Ramos (cell line): Measurements from ENCODE around the gene HBS1L.
"Not testable (repeated sequence)": the region's sequence is repeated elsewhere in the genome, so short reads cannot be mapped to it uniquely, and the experiment has no call there.

Source experiments
- in situ Hi-C: fragments of 300-500 bp; cut with MboI; formaldehyde crosslinking; loops from one replicate; pipeline ENCODE4 v1.14.3; 2022; ENCODE audit warnings: low sequenced_read_pairs; ENCODE audit not compliant: unreplicated experiment

Gene HBS1L

DNA sequence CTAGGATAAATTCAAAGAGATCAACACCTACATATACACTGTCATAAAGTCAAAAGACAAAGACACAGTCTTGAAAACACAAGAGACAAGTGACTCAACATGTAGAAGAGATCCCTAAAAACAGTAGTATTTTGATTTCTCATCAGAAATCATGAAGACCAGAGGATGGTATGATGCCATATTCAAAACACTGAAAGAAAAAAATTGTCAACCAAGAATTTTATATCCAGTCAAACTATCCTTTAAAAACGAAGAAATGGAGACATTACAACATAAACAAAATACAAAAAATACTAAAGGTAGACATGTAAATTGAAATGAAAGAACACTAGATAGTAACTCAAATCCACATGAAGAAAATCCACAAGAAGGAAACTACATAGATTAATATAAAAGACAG, 27.3 kb upstream of the HBS1L start:
- in situ Hi-C loops = no loop called here

DNA sequence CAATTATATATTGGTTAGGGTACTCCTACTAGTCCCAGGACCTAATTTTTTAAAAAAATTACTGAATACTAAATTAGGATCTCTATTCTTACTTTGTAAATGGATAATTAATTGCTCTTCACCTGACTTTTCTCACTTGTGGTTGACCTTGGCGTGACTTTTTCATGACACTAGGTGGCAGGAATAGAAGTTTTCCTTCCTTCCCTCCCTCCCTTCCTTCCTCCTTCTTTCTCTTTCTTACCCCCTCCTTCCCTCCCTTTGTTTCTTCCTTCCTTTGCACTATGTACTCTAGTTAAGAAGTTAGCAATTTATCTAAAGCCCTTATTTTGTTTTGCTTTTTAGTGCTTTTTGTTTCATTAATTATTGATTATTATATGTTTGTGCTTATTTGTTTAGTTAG, 20.4 kb upstream of the HBS1L start:
- in situ Hi-C loops = no loop called here

DNA sequence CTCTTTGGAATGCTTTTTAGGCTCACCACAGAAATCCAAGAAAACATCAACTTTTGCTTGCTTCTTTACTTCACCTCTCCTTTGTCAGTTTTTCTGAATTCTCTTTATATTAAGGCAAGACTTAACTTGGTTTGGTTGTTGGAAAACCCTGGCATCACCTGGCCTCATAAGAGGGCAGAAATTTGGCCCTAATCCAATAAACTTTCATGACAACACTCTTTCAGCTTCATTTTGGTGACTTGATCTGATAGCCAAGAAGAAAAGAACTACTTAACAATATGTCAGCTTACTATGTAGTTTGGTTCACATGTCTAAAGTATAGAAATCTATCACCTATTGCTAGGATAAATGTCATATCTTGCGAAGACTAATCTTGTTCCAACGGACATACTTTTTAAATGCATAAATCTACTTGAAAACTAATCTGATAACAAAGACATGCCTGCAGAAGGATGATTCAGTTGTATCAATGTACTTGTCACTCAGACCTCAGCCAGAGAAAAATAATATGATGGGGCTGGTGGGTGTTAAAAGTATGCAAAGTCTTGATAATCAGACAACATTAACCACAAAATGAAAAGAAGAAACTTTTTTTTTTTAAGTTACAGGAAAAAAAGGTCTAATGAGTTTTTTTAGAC, 19.3 kb upstream of the HBS1L start:
- in situ Hi-C loops = no loop called here

DNA sequence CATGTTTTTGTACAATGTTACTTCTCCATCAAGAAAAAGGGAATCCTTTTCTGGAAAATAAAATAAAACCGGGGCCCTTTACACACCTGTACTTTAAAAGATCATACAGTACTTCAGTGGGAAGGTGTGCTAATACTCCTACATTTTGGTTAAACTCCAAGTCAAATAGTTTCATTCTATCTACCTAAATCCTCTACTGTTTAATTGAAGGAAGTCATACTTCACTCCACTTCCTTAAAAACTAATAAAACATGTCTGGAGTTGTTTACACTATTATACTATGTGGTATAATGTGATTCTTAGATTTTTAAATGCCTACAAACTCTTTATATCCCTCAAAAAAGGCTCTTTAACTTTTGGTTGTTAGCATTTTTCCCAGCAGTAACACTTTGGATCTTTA, 18.6 kb upstream of the HBS1L start:
- in situ Hi-C loops = no loop called here

DNA sequence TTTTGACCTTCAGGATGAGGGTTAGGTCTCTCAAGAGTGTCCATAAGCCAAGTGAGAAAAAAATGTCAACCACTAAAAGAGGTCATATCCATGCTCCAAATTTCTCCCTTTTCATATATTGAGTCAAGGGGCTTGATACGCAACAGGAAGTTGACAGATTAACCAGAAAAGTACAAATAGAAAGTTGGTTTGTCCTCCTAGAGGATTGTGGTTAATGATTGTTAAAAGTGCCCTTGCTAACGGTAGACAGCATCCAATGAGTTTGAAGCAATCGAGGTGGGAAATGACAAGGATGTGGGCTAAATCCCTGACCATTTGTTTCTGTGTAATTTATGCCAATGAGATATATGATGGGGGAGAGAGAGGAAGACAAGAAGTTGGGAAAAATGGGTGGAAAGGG, 18.1 kb upstream of the HBS1L start:
- in situ Hi-C loops = no loop called here

DNA sequence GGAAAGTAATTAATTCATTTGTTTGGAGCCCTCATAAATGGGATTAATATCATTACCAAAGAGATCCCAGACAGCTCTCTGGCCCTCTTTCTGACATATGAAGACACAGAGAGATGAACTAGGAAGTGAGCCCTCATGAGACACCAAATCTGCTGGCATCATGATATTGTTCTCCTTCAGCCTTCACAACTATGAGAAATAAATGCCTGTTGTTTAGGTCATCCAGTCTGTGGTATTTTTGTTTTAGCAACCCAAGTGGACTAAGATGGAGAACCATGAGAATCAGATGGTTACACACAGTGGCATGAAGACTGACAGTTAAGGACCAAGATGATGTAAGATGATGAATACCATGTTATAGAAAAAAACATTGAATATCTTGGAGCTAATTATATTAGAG, 16.9 kb upstream of the HBS1L start:
- in situ Hi-C loops = no loop called here

DNA sequence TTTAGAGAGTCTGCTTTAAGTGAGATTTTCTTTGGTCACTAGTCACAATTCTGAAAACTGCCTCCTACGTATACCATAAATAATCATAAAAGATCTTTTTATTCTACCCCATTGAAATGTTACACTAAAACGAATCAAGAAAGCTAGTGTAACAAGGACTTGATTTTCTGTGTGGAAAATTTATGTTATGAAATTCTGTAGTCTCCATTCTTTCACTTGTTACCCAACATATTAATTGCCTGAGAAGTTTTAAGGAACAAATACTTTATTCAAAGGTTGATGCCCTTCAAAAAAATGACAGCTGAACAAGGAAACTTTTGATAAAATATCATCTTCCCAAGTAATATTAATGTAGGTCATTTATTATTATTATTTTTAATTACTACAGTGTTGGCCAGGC, 13.3 kb upstream of the HBS1L start:
- in situ Hi-C loops = no loop called here

DNA sequence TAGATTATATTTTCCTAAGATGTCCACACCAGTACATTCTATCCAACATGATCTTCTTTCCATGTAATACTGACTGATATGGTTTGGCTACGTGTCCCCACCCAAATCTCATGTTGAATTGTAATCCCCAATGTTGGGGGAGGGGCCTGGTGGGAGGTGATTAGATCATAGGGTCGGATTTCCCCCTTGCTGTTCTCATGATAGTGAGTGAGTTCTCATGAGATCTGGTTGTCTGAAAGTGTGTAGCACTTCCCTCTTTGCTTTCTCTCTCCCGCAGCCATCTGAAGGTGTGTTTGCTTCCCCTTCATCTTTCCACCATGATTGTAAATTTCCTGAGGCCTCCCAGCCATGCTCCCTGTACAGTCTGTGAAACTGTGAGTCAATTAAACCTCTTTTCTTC, 12.2 kb upstream of the HBS1L start:
- in situ Hi-C loops = no loop called here

DNA sequence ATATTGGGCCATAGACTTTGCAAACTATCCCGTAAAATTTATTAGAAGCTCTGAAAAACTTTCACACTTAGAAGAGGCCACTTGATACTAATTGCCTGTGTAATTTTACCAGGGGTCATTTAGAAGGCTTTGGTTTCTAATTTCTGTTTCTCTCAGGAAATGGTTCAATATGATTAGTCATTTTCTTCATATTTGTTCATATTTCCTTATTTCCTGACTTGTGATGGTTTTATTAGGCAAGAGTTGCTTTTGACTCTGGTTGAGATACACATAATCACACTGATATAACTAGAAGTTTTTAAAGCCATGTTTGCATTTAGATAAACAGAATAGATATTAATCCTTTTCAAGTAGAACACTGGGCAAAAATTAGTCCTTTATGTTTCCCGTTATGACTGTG, 11.8 kb upstream of the HBS1L start:
- in situ Hi-C loops = no loop called here

DNA sequence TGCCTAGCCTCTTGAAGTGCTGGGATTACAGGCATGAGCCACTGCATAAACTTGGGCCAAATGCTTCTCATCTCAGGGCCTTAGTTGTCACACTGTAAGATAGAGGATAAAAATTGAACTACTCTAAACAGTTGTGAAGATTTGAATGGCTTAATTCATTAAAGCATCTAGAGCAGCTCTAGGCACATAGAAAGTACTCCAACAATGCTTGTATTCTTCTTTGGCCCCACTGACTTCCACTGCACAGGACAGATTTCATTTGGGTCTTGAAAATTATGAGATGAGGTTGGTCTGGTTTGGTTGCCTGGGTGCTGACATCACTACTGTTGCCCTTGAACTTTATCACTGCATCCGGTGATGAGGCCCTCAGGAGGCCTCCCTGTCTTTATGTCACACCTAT, 10.0 kb upstream of the HBS1L start:
- in situ Hi-C loops = no loop called here

DNA sequence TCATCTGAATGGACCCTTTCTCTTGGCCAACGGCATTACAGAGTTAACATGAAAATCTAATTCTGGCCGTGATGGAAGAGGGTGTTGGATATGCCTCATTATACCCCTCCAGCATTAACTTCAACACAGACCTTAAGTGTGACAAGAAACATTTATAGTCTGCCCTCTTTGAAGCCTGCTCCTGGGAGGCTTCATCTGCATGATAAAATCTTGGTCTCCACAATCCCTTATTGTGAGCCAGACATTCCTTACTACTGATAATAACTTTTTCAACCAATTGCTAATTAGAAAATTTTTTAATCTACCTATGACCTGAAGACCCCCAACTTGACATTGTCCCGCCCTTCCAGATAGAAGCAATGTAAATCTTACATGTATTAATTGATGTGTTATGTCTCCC, 9.3 kb upstream of the HBS1L start:
- in situ Hi-C loops = no loop called here

DNA sequence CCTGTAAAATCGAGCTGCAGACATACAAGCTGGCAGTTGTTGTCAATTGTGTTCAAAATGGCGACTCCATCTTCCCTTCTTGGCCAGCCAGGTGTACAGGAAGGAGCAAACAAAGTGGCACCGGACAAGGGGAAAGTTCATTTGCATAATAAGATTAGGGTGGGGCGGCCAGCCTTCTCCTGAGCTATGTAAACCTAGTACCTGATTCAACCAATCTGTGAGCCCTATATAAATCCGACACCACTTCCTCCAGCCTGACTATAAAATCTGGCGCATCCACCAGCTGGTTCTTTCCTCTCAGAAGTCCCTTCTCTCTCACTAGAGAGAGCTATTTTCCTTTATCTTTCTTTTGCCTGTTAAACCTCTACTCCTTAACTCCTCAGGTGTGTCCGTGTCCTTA, 8.1 kb upstream of the HBS1L start:
- in situ Hi-C loops = no loop called here

DNA sequence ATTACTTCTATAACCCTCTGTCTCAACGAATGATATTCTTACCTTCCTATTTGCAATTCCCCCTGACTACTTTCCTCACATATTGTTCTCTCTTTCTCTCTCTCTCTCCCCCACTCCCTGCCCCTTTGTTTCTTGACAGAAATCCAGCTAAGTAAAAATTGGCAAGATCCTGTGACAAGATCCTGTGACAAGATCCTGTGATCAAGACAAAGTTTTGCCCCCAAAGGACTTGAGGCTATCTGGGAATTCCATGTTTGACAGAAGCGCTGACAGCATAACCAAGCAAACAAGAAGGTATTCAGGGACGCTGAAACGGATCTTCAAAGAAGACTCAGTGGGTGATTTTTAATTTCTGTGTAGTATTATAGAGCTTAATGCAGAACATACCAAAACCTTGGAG, 5.5 kb upstream of the HBS1L start:
- in situ Hi-C loops = no loop called here

DNA sequence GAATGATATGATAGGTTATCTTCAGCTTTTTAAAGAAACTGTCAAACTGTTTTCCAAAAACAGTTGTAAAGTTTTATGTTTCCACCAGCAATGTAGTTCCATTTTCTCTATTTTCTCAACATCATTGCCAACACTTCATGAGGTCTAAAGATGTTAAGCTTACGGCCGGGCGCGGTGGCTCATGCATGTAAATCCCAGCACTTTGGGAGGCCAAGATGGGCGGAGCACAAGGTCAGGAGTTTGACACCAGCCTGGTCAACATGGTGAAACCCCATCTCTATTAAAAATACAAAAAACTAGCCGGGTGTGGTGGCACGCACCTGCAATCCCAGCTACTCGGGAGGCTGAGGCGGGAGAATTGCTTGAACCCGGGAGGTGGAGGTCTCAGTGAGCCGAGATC, 3.7 kb upstream of the HBS1L start:
- in situ Hi-C loops = not testable (repeated sequence)

DNA sequence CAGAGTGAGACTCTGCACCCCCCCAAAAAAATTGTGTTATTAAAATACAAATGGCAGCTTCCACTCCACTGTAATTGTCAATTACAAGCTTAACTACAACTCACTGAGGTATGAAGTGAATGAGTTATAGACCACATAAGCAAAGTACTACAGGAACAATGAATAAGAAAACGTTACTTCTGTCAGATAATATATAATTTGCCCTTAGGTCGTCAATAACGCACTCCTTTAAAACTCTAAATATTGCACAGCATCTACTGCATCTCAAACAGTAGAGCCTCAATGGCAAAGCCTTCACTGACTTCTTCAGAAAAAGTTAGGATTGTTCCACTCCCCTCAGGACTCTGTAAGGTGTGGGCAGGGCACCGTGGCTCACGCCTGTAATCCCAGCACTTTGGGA, 2.0 kb upstream of the HBS1L start:
- in situ Hi-C loops = no loop called here

DNA sequence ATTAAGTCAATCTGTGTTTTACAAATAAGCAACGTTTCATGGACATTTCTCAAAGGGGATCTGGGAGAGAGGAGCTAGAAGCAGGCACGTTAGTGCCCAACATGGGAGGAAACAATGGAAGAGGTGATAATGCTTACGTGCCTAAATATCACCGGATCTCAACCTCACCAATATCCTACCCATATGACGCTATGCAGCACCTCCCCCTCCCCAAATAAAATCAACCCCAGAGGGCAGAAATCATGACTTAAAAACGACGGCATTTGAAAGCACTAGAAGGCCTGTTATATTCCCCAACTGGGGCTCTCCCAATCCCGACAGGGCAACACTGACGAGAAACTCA, 425 bp downstream of the HBS1L start:
- in situ Hi-C loops = no loop called here

DNA sequence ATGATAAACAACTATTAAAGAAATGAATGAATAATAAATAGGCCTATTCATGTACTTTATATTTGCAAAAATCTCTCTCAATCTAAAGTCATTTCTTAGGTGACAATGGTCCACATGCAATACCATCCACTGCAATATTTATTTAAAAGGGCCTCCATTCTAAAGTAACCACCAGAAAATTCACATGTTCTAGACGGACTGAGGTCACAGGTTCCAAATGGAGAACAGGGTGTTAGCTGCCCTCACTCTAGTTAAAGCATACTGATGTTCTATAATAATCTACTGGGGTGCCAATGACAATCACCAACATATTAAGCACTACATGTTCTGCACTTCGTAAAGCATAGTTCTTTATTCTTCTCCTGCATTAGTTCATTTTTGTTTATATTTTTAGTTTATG, 1.2 kb downstream of the HBS1L start:
- in situ Hi-C loops = no loop called here

DNA sequence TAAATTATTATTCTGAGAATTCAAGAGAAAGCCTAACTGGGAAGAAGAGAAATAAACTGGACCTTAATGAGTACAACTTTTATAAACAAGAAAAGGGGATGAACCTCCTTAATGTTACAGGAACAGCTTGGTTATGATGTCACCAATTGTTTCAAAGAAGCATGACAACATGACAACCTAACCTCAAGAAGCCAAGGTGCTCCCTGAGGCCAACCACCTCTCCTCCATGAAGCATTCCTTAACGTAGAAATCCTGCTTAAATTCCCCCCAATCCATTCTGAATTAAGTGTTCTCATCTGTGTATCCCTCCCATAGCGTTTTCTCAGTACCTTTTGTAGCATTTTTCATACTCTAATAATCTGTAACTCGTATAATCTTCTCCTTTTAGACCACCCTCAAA, 1.7 kb downstream of the HBS1L start:
- in situ Hi-C loops = no loop called here

DNA sequence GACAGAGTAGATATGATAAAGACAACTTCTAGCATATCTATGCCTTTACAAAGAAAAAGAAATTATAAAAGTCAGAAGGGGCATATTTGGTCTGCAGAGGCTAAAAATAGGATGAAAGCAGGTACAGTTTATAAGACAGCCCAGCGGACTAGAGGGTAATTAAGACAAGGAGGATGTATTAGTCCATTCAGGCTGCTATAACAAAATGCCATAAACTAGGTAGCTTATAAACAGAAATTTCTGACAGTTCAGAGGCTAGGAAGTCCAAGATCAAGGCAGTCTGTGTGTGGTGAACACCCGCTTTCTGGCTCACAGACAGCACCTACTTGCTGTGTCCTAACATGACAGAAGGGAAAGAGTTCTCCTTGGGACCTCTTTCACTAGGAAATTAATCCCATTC, 5.7 kb downstream of the HBS1L start:
- in situ Hi-C loops = no loop called here

DNA sequence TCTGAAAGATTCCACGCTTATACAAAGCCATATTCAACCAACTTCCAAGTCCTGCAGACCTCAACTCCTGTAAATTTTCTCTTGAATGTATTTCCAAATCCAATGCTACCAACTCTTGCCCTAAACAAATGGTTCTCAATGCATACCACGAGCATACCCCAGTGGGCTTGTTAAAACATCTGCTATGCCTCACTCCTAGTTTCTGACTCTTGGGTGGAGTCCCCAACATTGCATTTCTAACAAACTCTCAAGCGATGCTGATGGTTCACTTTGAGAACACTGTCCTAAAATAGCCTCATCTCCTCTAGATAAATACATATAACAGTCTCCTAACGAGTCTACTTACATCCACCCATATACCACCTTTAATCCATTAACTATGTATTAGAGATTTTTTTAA, 7.3 kb downstream of the HBS1L start:
- in situ Hi-C loops = no loop called here

DNA sequence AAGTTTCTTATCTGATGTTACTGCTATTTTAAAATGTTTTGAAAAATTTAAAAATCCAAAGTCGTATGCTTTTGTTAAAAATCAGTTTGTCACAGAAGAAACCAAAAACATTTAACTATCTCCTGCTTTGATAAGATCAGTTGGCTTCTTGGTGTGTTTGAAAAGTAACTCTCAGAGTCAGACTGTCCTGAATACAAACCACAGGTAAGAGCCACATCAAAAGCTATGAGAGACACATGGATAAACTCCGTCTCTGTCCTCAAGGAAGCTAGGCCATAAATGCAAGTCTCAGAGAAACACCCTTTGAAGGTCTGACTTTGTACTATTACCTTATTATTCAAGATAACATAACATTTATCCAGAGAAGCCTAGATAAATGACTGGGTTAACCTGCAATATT, 7.7 kb downstream of the HBS1L start:
- in situ Hi-C loops = no loop called here

DNA sequence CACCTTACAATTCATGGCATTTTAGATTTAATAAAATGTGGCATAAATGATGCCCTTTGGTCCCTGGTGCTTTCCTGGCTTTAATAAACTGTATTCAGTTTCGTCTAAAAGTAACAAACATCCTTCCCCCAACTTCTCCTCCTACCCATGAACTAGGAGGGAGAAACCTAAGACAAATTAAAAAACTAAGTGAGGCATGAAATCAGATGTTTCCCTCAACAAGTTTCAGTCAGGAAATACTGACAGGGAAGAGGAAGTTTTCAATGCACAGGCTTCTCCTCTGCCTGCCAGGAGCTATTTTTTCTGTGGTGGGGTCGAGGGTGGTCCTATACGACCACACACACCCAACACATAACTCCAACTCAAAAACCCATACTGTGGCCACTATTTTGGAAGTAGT, 10.0 kb downstream of the HBS1L start:
- in situ Hi-C loops = no loop called here

DNA sequence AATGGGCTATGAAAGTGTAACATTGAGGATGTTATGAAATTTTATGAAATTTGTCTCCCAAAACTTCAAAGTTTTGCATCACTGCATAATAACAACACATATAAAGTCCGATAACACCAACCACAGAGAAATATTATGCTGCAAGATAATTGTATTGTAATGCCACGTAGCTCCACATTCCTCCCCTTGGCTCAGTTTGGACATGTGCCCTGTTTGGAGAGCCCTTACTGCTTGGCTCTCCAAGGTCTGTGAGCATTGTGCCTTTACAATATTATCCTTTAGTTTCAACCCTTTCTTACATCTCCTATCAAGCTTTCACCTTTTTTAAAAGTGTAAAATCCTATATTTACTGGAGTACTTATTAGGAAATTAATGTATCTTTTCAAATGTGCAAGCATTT, 10.8 kb downstream of the HBS1L start:
- in situ Hi-C loops = no loop called here
